Endothelial cell of umbilical vein (primary cell): ENCODE results near the gene PPP1R15B.

Experiments used
- CTCF ChIP-seq, 2 donors: IDR thresholded peaks; 1 replicate in 1 of 2; 2 replicates in 1 of 2; pipeline ENCODE4 v1.5.1; 2011; ENCODE audit warnings: low read length in 2 of 2, mild to moderate bottlenecking in 2 of 2, moderate library complexity in 2 of 2, control low read depth in 1 of 2, inconsistent platforms in 1 of 2, low read depth in 1 of 2; ENCODE audit not compliant: insufficient read depth in 1 of 2; ENCODE audit errors: extremely low read depth in 1 of 2
- MYC ChIP-seq: IDR thresholded peaks from one replicate; pipeline ENCODE4 v1.6.1; 2011; ENCODE audit warnings: mild to moderate bottlenecking, low read depth, low read length
- POLR2A ChIP-seq: IDR thresholded peaks from 2 replicates; pipeline ENCODE4 v1.6.1; 2012; ENCODE audit warnings: low read depth, mild to moderate bottlenecking, control low read depth, low read length
- POLR2AphosphoS5 ChIP-seq: IDR thresholded peaks from 2 replicates; pipeline ENCODE4 v1.6.1; 2012; ENCODE audit warnings: low read depth, mild to moderate bottlenecking, control low read depth, low read length, moderate library complexity; ENCODE audit not compliant: insufficient read depth
- TF ChIP-seq, protein P1 (sequence below): IDR thresholded peaks from 2 replicates; pipeline ENCODE4 v1.6.1; 2011; ENCODE audit not compliant: insufficient read depth, insufficient read length

GRCh38 chr1:204415351-204415750 lies 3.7 kb upstream of the PPP1R15B start:
- TF ChIP-seq, protein P1, sequence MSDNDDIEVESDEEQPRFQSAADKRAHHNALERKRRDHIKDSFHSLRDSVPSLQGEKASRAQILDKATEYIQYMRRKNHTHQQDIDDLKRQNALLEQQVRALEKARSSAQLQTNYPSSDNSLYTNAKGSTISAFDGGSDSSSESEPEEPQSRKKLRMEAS, result no peak
- TF ChIP-seq CTCF (IDR thresholded peaks at IDR 0.05; ENCODE audit: extremely low read depth in 1 of 2, insufficient read depth in 1 of 2, low read depth in 1 of 2, low read length in 2 of 2) (no peak), POLR2AphosphoS5 (no peak), MYC (no peak), POLR2A (no peak)
